ENCODE data around the gene WDHD1. TPM values are rescaled to one million over a fixed set of nuclear protein-coding genes. Genes with fewer than 3 reads are reported as not detected.

Gene WDHD1
- total RNA-seq, 1 donor from 2014 or later = 19.6 TPM

DNA sequence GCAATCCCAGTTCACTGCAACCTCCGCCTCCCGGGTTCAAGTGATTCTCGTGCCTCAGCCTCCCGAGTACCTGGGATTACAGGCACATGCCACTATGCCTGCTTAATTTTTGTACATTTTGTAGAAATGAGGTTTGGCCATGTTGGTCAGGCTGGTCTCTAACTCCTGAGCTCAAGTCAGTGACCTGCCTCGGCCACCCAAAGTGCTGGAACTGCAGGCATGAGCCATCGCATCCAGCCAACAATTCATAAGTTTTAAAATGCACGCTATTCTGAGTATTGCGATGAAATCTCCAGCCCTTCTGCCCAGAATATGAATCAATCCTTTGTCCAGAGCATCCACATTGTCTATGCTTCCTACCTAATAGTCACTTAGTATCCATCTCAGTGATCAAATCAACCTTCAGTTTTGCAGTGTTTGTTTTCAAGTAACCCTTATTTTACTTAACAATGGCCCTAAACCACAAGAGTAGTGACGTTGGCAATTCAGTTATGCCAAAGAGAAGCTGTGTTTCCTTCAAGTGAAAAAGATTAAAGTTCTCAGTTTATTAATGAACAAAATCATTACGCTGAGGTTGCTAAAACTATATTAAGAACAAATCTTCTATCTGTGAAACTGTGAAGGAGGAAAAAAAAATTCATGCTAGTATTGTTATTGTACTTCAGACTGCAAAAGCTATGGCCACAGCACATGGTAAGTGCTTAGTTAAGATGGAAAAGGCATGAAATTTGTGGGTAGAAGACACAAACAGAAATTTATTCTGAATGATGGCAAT, 135.2 kb downstream of the WDHD1 start:
- TF ChIP-seq, protein P1, sequence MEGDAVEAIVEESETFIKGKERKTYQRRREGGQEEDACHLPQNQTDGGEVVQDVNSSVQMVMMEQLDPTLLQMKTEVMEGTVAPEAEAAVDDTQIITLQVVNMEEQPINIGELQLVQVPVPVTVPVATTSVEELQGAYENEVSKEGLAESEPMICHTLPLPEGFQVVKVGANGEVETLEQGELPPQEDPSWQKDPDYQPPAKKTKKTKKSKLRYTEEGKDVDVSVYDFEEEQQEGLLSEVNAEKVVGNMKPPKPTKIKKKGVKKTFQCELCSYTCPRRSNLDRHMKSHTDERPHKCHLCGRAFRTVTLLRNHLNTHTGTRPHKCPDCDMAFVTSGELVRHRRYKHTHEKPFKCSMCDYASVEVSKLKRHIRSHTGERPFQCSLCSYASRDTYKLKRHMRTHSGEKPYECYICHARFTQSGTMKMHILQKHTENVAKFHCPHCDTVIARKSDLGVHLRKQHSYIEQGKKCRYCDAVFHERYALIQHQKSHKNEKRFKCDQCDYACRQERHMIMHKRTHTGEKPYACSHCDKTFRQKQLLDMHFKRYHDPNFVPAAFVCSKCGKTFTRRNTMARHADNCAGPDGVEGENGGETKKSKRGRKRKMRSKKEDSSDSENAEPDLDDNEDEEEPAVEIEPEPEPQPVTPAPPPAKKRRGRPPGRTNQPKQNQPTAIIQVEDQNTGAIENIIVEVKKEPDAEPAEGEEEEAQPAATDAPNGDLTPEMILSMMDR (conservative IDR thresholded peaks at IDR 0.05; ENCODE audit: low read depth, low read length) = no peak
- no peak overlapping the region for H3K4me3 ChIP-seq (ENCODE audit: low read depth, low read length)
- DNase-seq (ENCODE audit: low read depth) = no peak

DNA sequence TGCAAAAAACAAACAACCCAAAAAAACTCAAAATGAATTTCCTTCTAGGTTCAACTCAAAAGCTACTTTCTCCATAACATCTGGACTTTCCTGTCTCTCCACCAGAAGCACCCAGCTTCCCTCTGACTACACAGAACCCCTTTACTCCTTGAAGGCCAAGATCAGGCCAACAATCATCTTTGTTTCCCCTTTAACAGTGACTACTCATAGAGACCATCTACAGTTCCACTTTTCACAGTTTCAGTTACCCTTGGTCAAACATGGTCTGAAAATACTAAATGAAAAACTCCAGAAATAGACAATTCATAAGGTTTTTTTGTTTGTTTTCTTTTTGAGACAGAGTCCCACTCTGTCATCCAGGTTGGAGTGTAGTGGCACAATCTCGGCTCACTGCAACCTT, 136.1 kb downstream of the WDHD1 start:
- no peak overlapping the region for H3K4me3 ChIP-seq (ENCODE audit: low read depth, low read length)
- no peak for DNase-seq (ENCODE audit: low read depth)
- TF ChIP-seq, protein P1 (conservative IDR thresholded peaks at IDR 0.05; ENCODE audit: low read depth, low read length) = no peak

- TF ChIP-seq, protein P1 (conservative IDR thresholded peaks at IDR 0.05; ENCODE audit: low read depth, low read length) = no peak
- H3K4me3 ChIP-seq (ENCODE audit: low read depth, low read length) = no peak overlapping the region
- DNase-seq (ENCODE audit: low read depth) = no peak
These were observed 137.0 kb downstream of the WDHD1 start for GRCh38 chr14:54889919-54890318.

Other genes with a start within 250 kb of the WDHD1 start
- 13.5 and 15.0 TPM in 2 replicates for gene GCH1, start 124.3 kb downstream of the WDHD1 start, total RNA-seq
- 11.9 and 13.0 TPM in 2 replicates for gene SOCS4, start 137 bp upstream of the WDHD1 start, total RNA-seq
- gene MAPK1IP1L, start 24.5 kb upstream of the WDHD1 start, total RNA-seq = 70.9 and 178 TPM in 2 replicates
- 70.4 and 72.6 TPM in 2 replicates for gene LGALS3, start 102.2 kb upstream of the WDHD1 start, total RNA-seq
- gene DLGAP5, start 164.5 kb upstream of the WDHD1 start, total RNA-seq = 58.4 and 68.8 TPM in 2 replicates
- gene FBXO34, start 244.3 kb upstream of the WDHD1 start, total RNA-seq = 14.8 and 21.3 TPM in 2 replicates

All from epithelial cell of proximal tubule (primary cell).